Colonic mucosa (tissue), 4 donors: Measurements from ENCODE around the gene P2RY8. TPM values are rescaled to one million over a fixed set of nuclear protein-coding genes. Genes with fewer than 3 reads are reported as not detected.

Experiments used
- DNase-seq: peaks from one replicate; pipeline ENCODE4 v3.0.0-alpha.2; 2020
- H3K27ac ChIP-seq: fragments of 200-600 bp; one replicate; pipeline ENCODE4 v1.8.0; 2021
- H3K27me3 ChIP-seq: fragments of 200-600 bp; one replicate; pipeline ENCODE4 v1.8.0; 2021
- H3K36me3 ChIP-seq: fragments of 200-600 bp; one replicate; pipeline ENCODE4 v1.8.0; 2021
- H3K4me1 ChIP-seq: fragments of 200-600 bp; one replicate; pipeline ENCODE4 v1.8.0; 2021; ENCODE audit warnings: mild to moderate bottlenecking
- H3K4me3 ChIP-seq: fragments of 200-600 bp; one replicate; pipeline ENCODE4 v1.8.0; 2021
- H3K9ac ChIP-seq, 2 donors: one replicate each; pipeline ENCODE4 v1.7.0; 2013; ENCODE audit warnings: control low read depth in 2 of 2, low read depth in 2 of 2, low read length in 2 of 2
- H3K9me3 ChIP-seq: fragments of 200-600 bp; one replicate; pipeline ENCODE4 v1.8.0; 2021
- intact Hi-C: fragments of 100-400 bp; cut with DNase I; formaldehyde crosslinking; loops from one replicate; pipeline ENCODE4 v1.14.1; 2022
- total RNA-seq, 2 donors: library from RNA; stranded (reverse); fragmentation: NEBNext Ultra II Directional in 1 of 2; extraction: Animal tissue kit (Norgen Biotek cat#: 25700) in 1 of 2; gene quantifications; one replicate each; pipeline ENCODE4 v1.2.1, GENCODE V29; 2021
- TF ChIP-seq, protein P1 (sequence below): fragments of 200-600 bp; IDR thresholded peaks from one replicate; pipeline ENCODE4 v1.8.0; 2022; ENCODE audit warnings: antibody characterized with exemption, mild to moderate bottlenecking
- donor health status: healthy.
- donor health status: DM: no; HTN: no; CAD: no.
- donor health status: DM: no; HTN: no; CAD: no.

Gene P2RY8
- total RNA-seq, 2 donors from 2014 or later: 1.3 TPM

DNA sequence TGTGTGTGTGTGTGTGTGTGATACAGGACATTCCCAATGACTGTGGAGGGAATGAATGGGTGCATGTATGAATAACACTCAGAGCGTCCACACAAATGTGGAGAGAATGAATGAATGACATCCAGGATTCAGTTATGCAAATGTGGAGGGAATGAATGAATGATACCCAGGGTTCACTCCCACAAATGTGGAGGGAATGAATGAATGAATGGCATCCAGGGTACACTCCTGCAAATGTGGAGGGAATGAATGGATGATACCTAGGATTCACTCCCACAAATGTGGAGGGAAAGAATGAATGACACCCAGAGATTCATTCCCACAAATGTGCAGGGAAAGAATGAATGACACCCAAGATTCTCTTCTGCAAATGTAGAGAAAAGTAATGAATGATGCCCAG, 48.2 kb downstream of the P2RY8 start:
- Histone ChIP-seq H3K9me3 (no peaks in the 10 kb centered on the region), H3K4me3 (no peak overlapping the region), H3K27me3 (no peaks in the 10 kb centered on the region), H3K36me3 (no peaks in the 10 kb centered on the region), H3K27ac (no peak overlapping the region), H3K9ac (no peak overlapping the region), H3K4me1 (no peaks in the 10 kb centered on the region)
- intact Hi-C loops: no loop called here
- DNase-seq: no peak
- TF ChIP-seq, protein P1, sequence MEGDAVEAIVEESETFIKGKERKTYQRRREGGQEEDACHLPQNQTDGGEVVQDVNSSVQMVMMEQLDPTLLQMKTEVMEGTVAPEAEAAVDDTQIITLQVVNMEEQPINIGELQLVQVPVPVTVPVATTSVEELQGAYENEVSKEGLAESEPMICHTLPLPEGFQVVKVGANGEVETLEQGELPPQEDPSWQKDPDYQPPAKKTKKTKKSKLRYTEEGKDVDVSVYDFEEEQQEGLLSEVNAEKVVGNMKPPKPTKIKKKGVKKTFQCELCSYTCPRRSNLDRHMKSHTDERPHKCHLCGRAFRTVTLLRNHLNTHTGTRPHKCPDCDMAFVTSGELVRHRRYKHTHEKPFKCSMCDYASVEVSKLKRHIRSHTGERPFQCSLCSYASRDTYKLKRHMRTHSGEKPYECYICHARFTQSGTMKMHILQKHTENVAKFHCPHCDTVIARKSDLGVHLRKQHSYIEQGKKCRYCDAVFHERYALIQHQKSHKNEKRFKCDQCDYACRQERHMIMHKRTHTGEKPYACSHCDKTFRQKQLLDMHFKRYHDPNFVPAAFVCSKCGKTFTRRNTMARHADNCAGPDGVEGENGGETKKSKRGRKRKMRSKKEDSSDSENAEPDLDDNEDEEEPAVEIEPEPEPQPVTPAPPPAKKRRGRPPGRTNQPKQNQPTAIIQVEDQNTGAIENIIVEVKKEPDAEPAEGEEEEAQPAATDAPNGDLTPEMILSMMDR: no peak

DNA sequence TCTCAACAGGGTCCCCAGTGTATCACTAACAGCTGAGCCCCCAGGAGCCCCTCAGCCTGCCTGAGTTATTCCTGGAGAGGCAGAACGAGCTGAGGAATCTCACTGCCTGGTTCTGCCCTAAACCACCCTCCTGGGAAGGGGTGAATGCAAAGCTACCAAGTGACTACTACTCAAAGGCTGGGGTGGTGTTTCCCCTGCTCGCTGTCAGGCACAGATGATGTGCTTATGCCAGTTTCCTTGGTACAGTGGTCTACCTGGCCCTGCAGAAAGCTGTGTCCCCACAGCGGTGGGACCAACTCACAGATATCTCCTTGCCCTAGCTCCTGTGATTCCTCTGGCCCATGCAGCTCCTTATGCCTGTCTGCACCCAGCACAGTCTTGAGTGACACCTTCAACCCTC, 48.8 kb downstream of the P2RY8 start:
- H3K4me1 ChIP-seq: no peaks in the 10 kb centered on the region
- no peaks in the 10 kb centered on the region for H3K9me3 ChIP-seq
- no peaks in the 10 kb centered on the region for H3K27me3 ChIP-seq
- H3K27ac ChIP-seq: no peak overlapping the region
- no peak overlapping the region for H3K9ac ChIP-seq
- no peak for DNase-seq
- H3K4me3 ChIP-seq: no peak overlapping the region
- H3K36me3 ChIP-seq: no peaks in the 10 kb centered on the region
- intact Hi-C loops: no loop called here
- TF ChIP-seq, protein P1: no peak

DNA sequence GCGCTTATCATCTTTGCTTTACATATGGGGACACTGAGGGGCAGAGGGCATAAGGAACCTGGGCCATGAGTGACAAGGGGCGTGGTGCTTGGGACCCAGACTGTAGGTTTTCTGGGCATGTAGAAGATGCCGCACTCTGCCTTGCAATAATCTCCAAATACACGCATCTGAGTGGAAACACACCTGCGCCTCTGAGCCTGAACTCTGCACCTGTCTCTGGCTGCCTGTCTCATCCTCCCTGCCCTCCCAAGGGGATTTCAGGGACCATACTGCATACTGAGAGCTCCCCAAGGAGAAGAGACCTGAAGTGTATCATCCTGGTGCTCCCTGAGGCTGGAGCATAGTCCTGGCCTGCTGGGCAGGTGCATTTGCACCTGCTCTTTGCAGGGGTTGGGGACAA, 49.6 kb downstream of the P2RY8 start:
- TF ChIP-seq, protein P1: no peak
- H3K36me3 ChIP-seq: no peaks in the 10 kb centered on the region
- H3K9ac ChIP-seq: no peak overlapping the region
- DNase-seq: no peak
- no peaks in the 10 kb centered on the region for H3K9me3 ChIP-seq
- no peak overlapping the region for H3K4me3 ChIP-seq
- intact Hi-C loops: no loop called here
- H3K4me1 ChIP-seq: no peaks in the 10 kb centered on the region
- no peak overlapping the region for H3K27ac ChIP-seq
- H3K27me3 ChIP-seq: no peaks in the 10 kb centered on the region

DNA sequence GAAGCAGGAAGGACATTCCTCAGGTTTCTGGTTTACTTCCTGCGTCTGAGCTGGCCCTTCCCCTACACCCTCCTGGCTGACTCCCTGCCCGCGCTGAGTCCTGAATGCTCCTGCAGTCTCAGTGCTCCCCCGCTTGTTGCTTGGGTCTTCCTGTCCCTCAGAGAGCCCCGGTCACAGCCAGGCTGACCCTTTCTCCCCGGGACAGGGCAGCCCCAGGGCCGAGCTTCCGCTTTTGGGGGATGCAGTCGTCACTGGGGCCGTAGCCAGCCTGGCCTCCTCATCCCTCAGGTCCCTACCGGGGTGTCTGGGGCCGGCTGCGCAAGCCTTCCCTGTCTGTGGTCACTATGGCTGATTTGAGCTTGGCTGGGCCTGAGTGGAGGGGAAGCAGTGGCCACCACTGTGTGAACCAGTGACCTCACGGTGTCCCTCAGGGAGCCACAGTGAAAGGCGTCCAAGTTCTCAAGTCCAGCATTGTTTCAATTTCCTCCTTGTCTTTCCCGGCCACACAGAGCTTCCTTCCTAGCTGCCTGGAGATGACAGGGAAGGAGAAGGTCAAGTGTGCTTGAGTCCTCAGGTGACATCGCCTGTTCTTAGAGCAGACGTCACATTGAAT, 50.1 kb downstream of the P2RY8 start:
- H3K27ac ChIP-seq: no peak overlapping the region
- no peaks in the 10 kb centered on the region for H3K4me1 ChIP-seq
- H3K4me3 ChIP-seq: no peak overlapping the region
- no peak for DNase-seq
- TF ChIP-seq, protein P1: no peak
- H3K9ac ChIP-seq: no peak overlapping the region
- no peaks in the 10 kb centered on the region for H3K27me3 ChIP-seq
- H3K36me3 ChIP-seq: no peaks in the 10 kb centered on the region
- intact Hi-C loops: no loop called here
- no peaks in the 10 kb centered on the region for H3K9me3 ChIP-seq

DNA sequence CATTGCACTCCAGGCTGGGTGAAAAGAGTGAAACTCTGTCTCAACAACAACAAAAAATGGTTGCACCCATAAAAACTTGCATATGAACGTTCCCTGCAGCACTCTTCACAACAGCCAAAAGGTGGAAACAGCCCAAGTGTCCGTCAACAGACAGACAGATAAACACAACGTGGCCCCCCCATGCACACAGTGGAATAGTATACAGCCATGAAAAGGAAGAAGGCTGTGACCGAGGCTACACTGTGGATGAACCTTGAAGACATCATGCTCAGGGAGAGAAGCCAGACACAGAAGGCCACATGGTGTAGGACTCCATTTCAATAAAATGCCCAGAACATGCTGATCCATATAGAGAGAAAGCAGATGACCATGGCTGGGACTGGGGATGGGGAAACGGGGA, 50.8 kb downstream of the P2RY8 start:
- Histone ChIP-seq H3K4me1 (no peaks in the 10 kb centered on the region), H3K27me3 (no peaks in the 10 kb centered on the region), H3K36me3 (no peaks in the 10 kb centered on the region), H3K9ac (no peak overlapping the region), H3K27ac (no peak overlapping the region), H3K4me3 (no peak overlapping the region), H3K9me3 (no peaks in the 10 kb centered on the region)
- intact Hi-C loops: no loop called here
- no peak for DNase-seq
- TF ChIP-seq, protein P1: no peak
